Spleen (tissue), 11 donors: Measurements from ENCODE around the gene TRMT1. TPM values are rescaled to one million over a fixed set of nuclear protein-coding genes. Genes with fewer than 3 reads are reported as not detected.

Experiments used
- DNase-seq: peaks from one replicate; pipeline ENCODE4 v3.0.0-alpha.2; 2020
- H3K27ac ChIP-seq, 8 donors: fragments of 200-600 bp; sonication (generic) in 7 of 8; 1 replicate in 4 of 8; 2 replicates in 4 of 8; pipeline versions ENCODE4 v1.5.0 to v1.8.0; 2016 to 2021; ENCODE audit warnings: inconsistent platforms in 4 of 8, mild to moderate bottlenecking in 4 of 8, moderate library complexity in 1 of 8
- H3K27me3 ChIP-seq, 7 donors: fragments of 200-600 bp; sonication (generic) in 6 of 7; replicated peaks in 1 of 7; 1 replicate in 4 of 7; 2 replicates in 3 of 7; pipeline versions ENCODE4 v1.5.0 to v1.8.0; 2016 to 2021; ENCODE audit warnings: inconsistent platforms in 3 of 7, mild to moderate bottlenecking in 1 of 7
- H3K36me3 ChIP-seq, 6 donors: fragments of 200-600 bp; sonication (generic) in 5 of 6; 1 replicate in 4 of 6; 2 replicates in 2 of 6; pipeline versions ENCODE4 v1.5.0 to v1.8.0; 2016 to 2021; ENCODE audit warnings: inconsistent platforms in 2 of 6
- H3K4me1 ChIP-seq, 6 donors: fragments of 200-600 bp; sonication (generic) in 5 of 6; 1 replicate in 3 of 6; 2 replicates in 3 of 6; pipeline versions ENCODE4 v1.5.0 to v1.8.0; 2016 to 2021; ENCODE audit warnings: inconsistent platforms in 3 of 6
- H3K4me3 ChIP-seq, 8 donors: fragments of 200-600 bp; sonication (generic) in 7 of 8; 1 replicate in 4 of 8; 2 replicates in 4 of 8; pipeline versions ENCODE4 v1.5.0 to v1.8.0; 2016 to 2021; ENCODE audit warnings: inconsistent platforms in 4 of 8, mild to moderate bottlenecking in 4 of 8, moderate library complexity in 2 of 8
- H3K9me3 ChIP-seq, 8 donors: fragments of 200-600 bp; sonication (generic) in 7 of 8; 1 replicate in 4 of 8; 2 replicates in 4 of 8; pipeline versions ENCODE4 v1.5.0 to v1.8.0; 2016 to 2021; ENCODE audit warnings: inconsistent platforms in 4 of 8
- CTCF ChIP-seq, 11 experiments: fragments of 200-600 bp in 7 of 11; fragments of 450-650 bp in 4 of 11; sonication (generic) in 4 of 11; IDR thresholded peaks in 8 of 11; conservative IDR thresholded peaks in 3 of 11; 1 replicate in 7 of 11; 2 replicates in 4 of 11; pipeline versions ENCODE4 v1.4.0 to v1.8.0; 2016 to 2021; ENCODE audit warnings: antibody characterized with exemption in 11 of 11, inconsistent platforms in 4 of 11, mild to moderate bottlenecking in 1 of 11
- POLR2A ChIP-seq, 3 donors: fragments of 450-650 bp; IDR thresholded peaks; one replicate each; pipeline ENCODE4 v1.5.1; 2017; ENCODE audit warnings: antibody characterized with exemption in 3 of 3, mild to moderate bottlenecking in 1 of 3
- POLR2AphosphoS5 ChIP-seq, 3 donors: sonication (generic); formaldehyde crosslinking; IDR thresholded peaks; one replicate each; pipeline ENCODE4 v1.5.1; 2017; ENCODE audit warnings: antibody characterized with exemption in 3 of 3
- WGBS, 5 donors: extraction: QIAGEN DNeasy Blood & Tissue Kit in 3 of 5; methylation state at CpG; one replicate each; pipeline versions ENCODE4 v1.1.5 to v1.1.7; 2013 to 2018; 5-methylcytosine and 5-hydroxymethylcytosine counted together
- intact Hi-C: fragments of 100-400 bp; cut with DNase I; formaldehyde crosslinking; loops from one replicate; pipeline ENCODE4 v1.15.0; 2023; ENCODE audit warnings: low total_unique reads
- polyA plus RNA-seq, 3 donors: library from polyadenylated mRNA; stranded (reverse); fragments of 200-250 nt; gene quantifications; one replicate each; pipeline ENCODE4 v1.2.1, GENCODE V29; 2013
- total RNA-seq, 7 donors: library from RNA; depleted of rRNA in 3 of 7; stranded (reverse); fragments of >200 nt in 3 of 7; fragmentation: NEBNext Ultra II Directional in 4 of 7; extraction: Animal tissue kit (Norgen Biotek cat#: 25700) in 4 of 7; gene quantifications; one replicate each; pipeline versions ENCODE4 v1.1.0 to v1.2.1, GENCODE V29; 2016 to 2021
- donor health status: healthy with polysubstance abuse.
- donor health status: DM: no; HTN: no; CAD: no; lungs with moderate emphysema.
- donor health status: DM: no; HTN: no; CAD: no.
- donor health status: Bipolar disorder and iron deficiency.
- donor health status: healthy.
- donor health status: DM: no; HTN: no; CAD: no.
- donor health status: DM: yes; HTN: yes; CAD: no.

TRMT1 gene
- total and polyA plus RNA-seq, 10 donors: 27.7 to 109 (median 47.3) TPM

- H3K4me3 ChIP-seq: peak overlapping the region in 1 of 8 donors; percentile 88
- H3K4me1 ChIP-seq: peaks cover 10 to 60% (median 55%) of the 10 kb centered on the region in 6 donors
- H3K27ac ChIP-seq: peak overlapping the region in 6 of 8 donors; percentile 96 to 99 (median 97)
- WGBS, 5 donors: 31 to 56% (median 52%) methylated on average over 5 of the region's 5 CpGs
- peak; percentile 85 for DNase-seq
- TF ChIP-seq CTCF (IDR thresholded peaks at IDR 0.05 in 8 of 11, conservative IDR thresholded peaks at IDR 0.05 in 3 of 11) (peak in 6 of 11 experiments; percentile 1 to 66 (median 40)), POLR2A (IDR thresholded peaks at IDR 0.05) (no peak), POLR2AphosphoS5 (IDR thresholded peaks at IDR 0.05) (no peak)
- peaks cover 0 to 40% (median 0%) of the 10 kb centered on the region in 7 donors for H3K27me3 ChIP-seq
- intact Hi-C loops: loop anchor here (2.0 kb wide), 1 partner anchor 111 kb away; no protein-coding TSS in a partner anchor
- no peaks in the 10 kb centered on the region for H3K9me3 ChIP-seq
- H3K36me3 ChIP-seq: peaks cover 0 to 17% (median 0%) of the 10 kb centered on the region in 6 donors
These were observed 22.4 kb downstream of the TRMT1 start for GRCh38 chr19:13094106-13094504.

- Histone ChIP-seq H3K4me3 (no peak overlapping the region), H3K27me3 (peaks cover 0 to 35% (median 0%) of the 10 kb centered on the region in 7 donors), H3K9me3 (no peaks in the 10 kb centered on the region), H3K36me3 (peaks cover 0 to 13% (median 0%) of the 10 kb centered on the region in 6 donors), H3K4me1 (peaks cover 6 to 55% (median 49%) of the 10 kb centered on the region in 6 donors), H3K27ac (peak overlapping the region in 5 of 8 donors; percentile 96 to 99 (median 97))
- 36 to 47% (median 42%) methylated on average over 9 to 12 of the region's 12 CpGs for WGBS, 5 donors
- TF ChIP-seq POLR2AphosphoS5 (IDR thresholded peaks at IDR 0.05): peak in 2 of 3 donors; percentile 39 to 52
- TF ChIP-seq CTCF (IDR thresholded peaks at IDR 0.05 in 8 of 11, conservative IDR thresholded peaks at IDR 0.05 in 3 of 11): peak; percentile 95 to 99 (median 97)
- TF ChIP-seq POLR2A (IDR thresholded peaks at IDR 0.05): no peak
- DNase-seq: peak; percentile 96
- intact Hi-C loops: loop anchor here (2.0 kb wide), 1 partner anchor 111 kb away; no protein-coding TSS in a partner anchor
These were observed 23.0 kb downstream of the TRMT1 start for GRCh38 chr19:13093407-13094105.

GRCh38 chr19:13092606-13093235 is 23.8 kb downstream of the TRMT1 start:
- peaks cover 6 to 46% (median 41%) of the 10 kb centered on the region in 6 donors for H3K4me1 ChIP-seq
- DNase-seq: no peak
- H3K4me3 ChIP-seq: no peak overlapping the region
- H3K27ac ChIP-seq: peak overlapping the region in 1 of 8 donors; percentile 30
- intact Hi-C loops: no loop called here
- H3K27me3 ChIP-seq: peaks cover 0 to 26% (median 0%) of the 10 kb centered on the region in 7 donors
- H3K9me3 ChIP-seq: no peaks in the 10 kb centered on the region
- 82 to 91% (median 86%) methylated on average over 11 to 14 of the region's 14 CpGs for WGBS, 5 donors
- H3K36me3 ChIP-seq: peaks cover 0 to 13% (median 0%) of the 10 kb centered on the region in 6 donors
- TF ChIP-seq POLR2AphosphoS5 (IDR thresholded peaks at IDR 0.05) (no peak), POLR2A (IDR thresholded peaks at IDR 0.05) (no peak), CTCF (IDR thresholded peaks at IDR 0.05 in 8 of 11, conservative IDR thresholded peaks at IDR 0.05 in 3 of 11) (no peak)

- no peak for DNase-seq
- 87 to 100% (median 93%) methylated on average over 2 of the region's 2 CpGs for WGBS, 5 donors
- intact Hi-C loops: no loop called here
- Histone ChIP-seq H3K9me3 (no peaks in the 10 kb centered on the region), H3K27me3 (peaks cover 0 to 21% (median 0%) of the 10 kb centered on the region in 7 donors), H3K4me1 (peaks cover 6 to 41% (median 35%) of the 10 kb centered on the region in 6 donors), H3K36me3 (peaks cover 0 to 13% (median 0%) of the 10 kb centered on the region in 6 donors), H3K4me3 (no peak overlapping the region), H3K27ac (peak overlapping the region in 1 of 8 donors; percentile 30)
- no peak for TF ChIP-seq CTCF (IDR thresholded peaks at IDR 0.05 in 8 of 11, conservative IDR thresholded peaks at IDR 0.05 in 3 of 11)
- TF ChIP-seq POLR2A (IDR thresholded peaks at IDR 0.05): no peak
- TF ChIP-seq POLR2AphosphoS5 (IDR thresholded peaks at IDR 0.05): no peak
These were observed 24.4 kb downstream of the TRMT1 start for GRCh38 chr19:13092158-13092543.
